ENCODE results near the gene GEMIN4. TPM values are rescaled to one million over a fixed set of nuclear protein-coding genes. Genes with fewer than 3 reads are reported as not detected.
"Not testable (repeated sequence)": the region's sequence is repeated elsewhere in the genome, so short reads cannot be mapped to it uniquely, and the experiment has no call there.

GEMIN4 gene
- total RNA-seq, 1 donor from 2014 or later = 22.3 TPM

GRCh38 chr17:773016-773415 lies 21.0 kb upstream of the GEMIN4 start:
- Histone ChIP-seq H3K9me3 (no peaks in the 10 kb centered on the region), H3K4me1 (no peaks in the 10 kb centered on the region), H3K4me3 (no peak overlapping the region), H3K27me3 (no peaks in the 10 kb centered on the region), H3K27ac (no peak overlapping the region), H3K36me3 (peaks cover 0 to 84% of the 10 kb centered on the region in 2 donors)
- intact Hi-C loops (cut with DNase I) = no loop called here
- DNase-seq (ENCODE audit: extremely low spot score in 2 of 2) = no peak
- no peak for TF ChIP-seq POLR2A (IDR thresholded peaks at IDR 0.05)
- TF ChIP-seq, protein P1, sequence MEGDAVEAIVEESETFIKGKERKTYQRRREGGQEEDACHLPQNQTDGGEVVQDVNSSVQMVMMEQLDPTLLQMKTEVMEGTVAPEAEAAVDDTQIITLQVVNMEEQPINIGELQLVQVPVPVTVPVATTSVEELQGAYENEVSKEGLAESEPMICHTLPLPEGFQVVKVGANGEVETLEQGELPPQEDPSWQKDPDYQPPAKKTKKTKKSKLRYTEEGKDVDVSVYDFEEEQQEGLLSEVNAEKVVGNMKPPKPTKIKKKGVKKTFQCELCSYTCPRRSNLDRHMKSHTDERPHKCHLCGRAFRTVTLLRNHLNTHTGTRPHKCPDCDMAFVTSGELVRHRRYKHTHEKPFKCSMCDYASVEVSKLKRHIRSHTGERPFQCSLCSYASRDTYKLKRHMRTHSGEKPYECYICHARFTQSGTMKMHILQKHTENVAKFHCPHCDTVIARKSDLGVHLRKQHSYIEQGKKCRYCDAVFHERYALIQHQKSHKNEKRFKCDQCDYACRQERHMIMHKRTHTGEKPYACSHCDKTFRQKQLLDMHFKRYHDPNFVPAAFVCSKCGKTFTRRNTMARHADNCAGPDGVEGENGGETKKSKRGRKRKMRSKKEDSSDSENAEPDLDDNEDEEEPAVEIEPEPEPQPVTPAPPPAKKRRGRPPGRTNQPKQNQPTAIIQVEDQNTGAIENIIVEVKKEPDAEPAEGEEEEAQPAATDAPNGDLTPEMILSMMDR (IDR thresholded peaks at IDR 0.05) = no peak
- TF ChIP-seq POLR2AphosphoS5 (IDR thresholded peaks at IDR 0.05; ENCODE audit: insufficient read depth in 1 of 2, low read depth in 1 of 2) = no peak

DNA sequence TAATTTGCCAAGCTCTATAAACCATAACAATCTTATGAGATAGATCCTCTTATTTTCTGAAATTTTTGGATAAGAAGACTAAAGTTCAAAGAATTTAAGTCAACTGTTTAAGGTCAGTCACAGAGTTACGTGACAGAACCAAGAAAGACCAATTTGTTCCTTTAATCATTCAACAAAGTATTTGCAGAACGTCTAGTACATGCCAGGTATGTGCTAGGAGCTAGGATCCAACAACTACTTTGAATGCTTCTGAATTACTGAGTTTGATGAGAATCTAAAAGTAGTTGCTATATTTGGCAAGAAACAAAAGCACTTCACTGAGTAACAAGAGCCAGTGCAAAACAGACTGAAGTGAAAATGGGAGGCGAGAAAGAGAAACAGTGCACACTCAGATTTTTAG lies 15.0 kb upstream of the GEMIN4 start:
- Histone ChIP-seq H3K4me3 (no peak overlapping the region), H3K27ac (no peak overlapping the region), H3K27me3 (no peaks in the 10 kb centered on the region), H3K4me1 (no peaks in the 10 kb centered on the region), H3K9me3 (no peaks in the 10 kb centered on the region), H3K36me3 (peaks cover 0 to 72% of the 10 kb centered on the region in 2 donors)
- intact Hi-C loops (cut with DNase I) = no loop called here
- TF ChIP-seq POLR2A (IDR thresholded peaks at IDR 0.05) = no peak
- TF ChIP-seq, protein P1 (IDR thresholded peaks at IDR 0.05) = no peak
- no peak for TF ChIP-seq POLR2AphosphoS5 (IDR thresholded peaks at IDR 0.05; ENCODE audit: insufficient read depth in 1 of 2, low read depth in 1 of 2)
- DNase-seq (ENCODE audit: extremely low spot score in 2 of 2) = no peak

DNA sequence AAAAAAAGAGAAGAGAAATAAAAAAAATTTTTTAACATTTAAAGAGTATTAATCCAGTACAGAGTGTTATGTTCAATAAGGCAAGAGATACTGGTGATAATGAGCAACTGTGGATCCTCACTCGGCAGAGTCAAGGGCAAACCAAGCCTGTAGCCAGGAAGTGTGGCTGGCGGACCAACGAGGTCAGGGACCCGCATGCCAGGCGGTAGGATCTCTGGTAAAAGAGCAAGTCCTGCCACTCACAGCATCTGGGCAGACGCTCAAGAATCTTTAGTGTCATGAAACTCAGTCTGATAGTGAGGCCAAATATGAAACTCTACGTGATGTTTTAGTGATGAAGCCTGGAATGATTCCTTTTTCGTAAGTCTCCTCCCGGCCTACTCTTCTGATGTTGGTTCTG lies 8.3 kb upstream of the GEMIN4 start:
- Histone ChIP-seq H3K36me3 (peaks cover 0 to 55% of the 10 kb centered on the region in 2 donors), H3K4me3 (no peak overlapping the region), H3K4me1 (no peaks in the 10 kb centered on the region), H3K9me3 (no peaks in the 10 kb centered on the region), H3K27me3 (no peaks in the 10 kb centered on the region), H3K27ac (no peak overlapping the region)
- TF ChIP-seq POLR2AphosphoS5 (IDR thresholded peaks at IDR 0.05; ENCODE audit: insufficient read depth in 1 of 2, low read depth in 1 of 2) (no peak), POLR2A (IDR thresholded peaks at IDR 0.05) (no peak)
- TF ChIP-seq, protein P1 (IDR thresholded peaks at IDR 0.05) = no peak
- DNase-seq (ENCODE audit: extremely low spot score in 2 of 2) = no peak
- intact Hi-C loops (cut with DNase I) = no loop called here

DNA sequence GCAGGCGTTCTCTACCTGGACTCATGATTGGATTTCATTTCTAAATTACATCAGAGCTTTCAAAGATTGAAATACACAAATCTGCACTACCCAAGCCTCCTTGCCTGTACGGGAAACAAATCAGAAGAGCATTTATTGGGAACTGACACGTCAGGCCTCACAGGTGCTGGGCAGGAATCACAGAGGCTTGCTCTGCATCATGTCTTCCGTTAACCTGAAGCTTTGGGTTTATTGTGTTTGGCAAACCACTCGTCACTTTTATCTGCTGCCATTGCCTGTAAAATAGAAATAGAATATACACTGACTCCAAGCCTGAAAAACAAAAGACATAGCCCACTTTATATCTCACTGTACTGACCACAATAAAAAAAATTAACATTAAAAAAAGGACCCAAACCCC lies 7.9 kb upstream of the GEMIN4 start:
- H3K27me3 ChIP-seq = no peaks in the 10 kb centered on the region
- no peak overlapping the region for H3K27ac ChIP-seq
- H3K4me1 ChIP-seq = no peaks in the 10 kb centered on the region
- DNase-seq (ENCODE audit: extremely low spot score in 2 of 2) = no peak
- H3K36me3 ChIP-seq = peaks cover 0 to 51% of the 10 kb centered on the region in 2 donors
- no peaks in the 10 kb centered on the region for H3K9me3 ChIP-seq
- TF ChIP-seq, protein P1 (IDR thresholded peaks at IDR 0.05) = no peak
- TF ChIP-seq POLR2AphosphoS5 (IDR thresholded peaks at IDR 0.05; ENCODE audit: insufficient read depth in 1 of 2, low read depth in 1 of 2) (no peak), POLR2A (IDR thresholded peaks at IDR 0.05) (no peak)
- H3K4me3 ChIP-seq = no peak overlapping the region
- intact Hi-C loops (cut with DNase I) = no loop called here

GRCh38 chr17:756010-756567 lies 4.0 kb upstream of the GEMIN4 start:
- H3K36me3 ChIP-seq = peaks cover 0 to 31% of the 10 kb centered on the region in 2 donors
- H3K9me3 ChIP-seq; H3K27me3 ChIP-seq; H3K27ac ChIP-seq; H3K4me3 ChIP-seq; DNase-seq (ENCODE audit: extremely low spot score in 2 of 2); H3K4me1 ChIP-seq; intact Hi-C loops (cut with DNase I): not testable (repeated sequence)

GRCh38 chr17:755319-755961 lies 3.4 kb upstream of the GEMIN4 start:
- H3K4me3 ChIP-seq; H3K27me3 ChIP-seq; DNase-seq (ENCODE audit: extremely low spot score in 2 of 2); intact Hi-C loops (cut with DNase I); H3K27ac ChIP-seq; H3K9me3 ChIP-seq: not testable (repeated sequence)
- peaks cover 0 to 30% of the 10 kb centered on the region in 2 donors for H3K36me3 ChIP-seq
- H3K4me1 ChIP-seq = peaks cover 12% of the 10 kb centered on the region

Data from vagina (tissue), 2 donors.